Heart left ventricle (tissue), 13 donors: ENCODE results near the gene STK17A.

ENCODE experiments used
- POLR2A ChIP-seq, 2 donors: fragments of 450-650 bp; IDR thresholded peaks; one replicate each; pipeline ENCODE4 v1.6.1; 2017; ENCODE audit warnings: antibody characterized with exemption in 2 of 2, mild to moderate bottlenecking in 2 of 2, moderate library complexity in 2 of 2
- TF ChIP-seq, protein P1 (sequence below), 12 donors: fragments of 200-600 bp; sonication (generic) in 4 of 12; IDR thresholded peaks; one replicate each; pipeline versions ENCODE4 v1.5.0 to v1.8.0; 2018 to 2022; ENCODE audit warnings: antibody characterized with exemption in 12 of 12, mild to moderate bottlenecking in 5 of 12
- donor health status: ischemic (EF 13 %, LVEDD 7.1; RV severe dilation, severe dysfunction).
- donor health status: DM: no; HTN: yes; CAD: no.
- donor health status: DM: no; HTN: no; CAD: no.
- donor health status: ischemic (EF 25% LVEDD 6.9; RV normal size, moderate dysfunction).
- donor health status: ischemic (EF 25% LVEDD 5.7; RV mildly dilated, moderate dysfunction).
- donor health status: ischemic (EF 35%, LVEDD 5.7; RV mildly dilated, moderate dysfunction).
- donor health status: nonischemic (EF 11% LVEDD 7.7; RV severe dilation, severe dysfunction).
- donor health status: DM: yes; HTN: yes; CAD: no.
- donor health status: PGD.
- donor health status: ischemic (EF 29% LVEDD 5.4; RV normal size, mild dysfunction).
- donor health status: nonischemic (EF 23%, LVEDD 6.1; RV moderate dilation, normal function).

DNA sequence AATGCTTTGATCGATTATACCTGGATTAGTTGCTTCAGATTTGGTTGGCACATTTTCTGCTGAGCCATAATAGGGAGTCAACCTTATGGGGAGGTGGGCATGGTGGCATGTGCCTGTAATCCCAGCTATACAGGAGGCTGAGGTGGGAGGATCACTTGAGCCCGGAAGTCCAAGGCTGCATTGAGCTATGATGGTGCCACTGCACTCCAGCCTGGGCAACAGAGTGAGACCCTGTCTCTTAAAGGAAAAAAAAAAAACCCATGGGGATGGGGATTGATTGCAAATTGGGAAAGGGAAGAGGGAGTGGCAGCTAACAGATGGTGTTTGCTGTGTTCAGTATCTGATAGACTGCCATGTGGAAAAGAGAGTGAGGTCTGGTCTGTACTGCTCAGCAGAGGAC is 11.1 kb downstream of the STK17A start:
- TF ChIP-seq, protein P1, sequence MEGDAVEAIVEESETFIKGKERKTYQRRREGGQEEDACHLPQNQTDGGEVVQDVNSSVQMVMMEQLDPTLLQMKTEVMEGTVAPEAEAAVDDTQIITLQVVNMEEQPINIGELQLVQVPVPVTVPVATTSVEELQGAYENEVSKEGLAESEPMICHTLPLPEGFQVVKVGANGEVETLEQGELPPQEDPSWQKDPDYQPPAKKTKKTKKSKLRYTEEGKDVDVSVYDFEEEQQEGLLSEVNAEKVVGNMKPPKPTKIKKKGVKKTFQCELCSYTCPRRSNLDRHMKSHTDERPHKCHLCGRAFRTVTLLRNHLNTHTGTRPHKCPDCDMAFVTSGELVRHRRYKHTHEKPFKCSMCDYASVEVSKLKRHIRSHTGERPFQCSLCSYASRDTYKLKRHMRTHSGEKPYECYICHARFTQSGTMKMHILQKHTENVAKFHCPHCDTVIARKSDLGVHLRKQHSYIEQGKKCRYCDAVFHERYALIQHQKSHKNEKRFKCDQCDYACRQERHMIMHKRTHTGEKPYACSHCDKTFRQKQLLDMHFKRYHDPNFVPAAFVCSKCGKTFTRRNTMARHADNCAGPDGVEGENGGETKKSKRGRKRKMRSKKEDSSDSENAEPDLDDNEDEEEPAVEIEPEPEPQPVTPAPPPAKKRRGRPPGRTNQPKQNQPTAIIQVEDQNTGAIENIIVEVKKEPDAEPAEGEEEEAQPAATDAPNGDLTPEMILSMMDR (IDR thresholded peaks at IDR 0.05), result no peak
- no peak for TF ChIP-seq POLR2A (IDR thresholded peaks at IDR 0.05)
